IMR-90 (cell line): ENCODE measurements around the gene MIER2.

Experiments used
- POLR2A ChIP-seq: IDR thresholded peaks from 2 replicates; pipeline ENCODE4 v1.6.1; 2012; ENCODE audit warnings: mild to moderate bottlenecking, low read depth, low read length
- RAD21 ChIP-seq: IDR thresholded peaks from 2 replicates; pipeline ENCODE4 v1.6.1; 2012; ENCODE audit warnings: low read length, improper control_type of control experiment
- TF ChIP-seq, protein P1 (sequence below): conservative IDR thresholded peaks from 2 replicates; pipeline ENCODE4 v1.5.1; 2012; ENCODE audit warnings: mild to moderate bottlenecking, low read depth, low read length, improper control_type of control experiment

DNA sequence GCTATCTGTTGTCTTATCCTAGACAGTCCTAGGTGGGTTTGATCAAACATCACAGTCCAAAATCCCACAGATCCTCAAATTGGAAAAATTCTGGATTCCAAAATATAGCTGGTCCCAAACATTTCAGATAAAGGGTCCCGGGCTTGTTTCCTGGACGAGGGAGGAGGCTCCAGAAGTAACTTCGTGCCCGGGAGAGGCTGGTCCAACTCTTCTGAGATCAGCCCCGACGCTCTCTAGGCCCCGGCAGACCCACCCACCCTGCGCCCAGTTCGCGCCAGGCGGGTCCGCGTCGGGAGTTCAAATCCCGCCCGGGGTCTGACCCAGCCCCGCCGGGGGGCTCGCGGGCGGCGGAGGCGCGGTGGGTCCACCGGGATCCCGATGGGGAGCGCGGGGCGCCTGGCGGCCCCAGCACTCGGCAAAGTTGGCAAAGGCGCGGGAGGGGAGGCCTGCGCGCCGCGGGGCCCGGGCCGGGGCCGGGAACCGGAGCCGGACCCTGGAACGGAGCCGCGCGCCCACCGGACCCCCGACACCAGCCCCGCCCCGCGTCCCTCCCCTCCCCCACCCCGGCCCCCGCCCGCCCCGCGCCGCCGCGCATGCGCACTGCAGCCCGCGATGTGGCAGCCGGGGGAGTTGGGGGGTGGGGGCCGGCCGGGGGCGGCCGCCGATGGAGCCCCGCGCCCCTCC lies 513 bp downstream of the MIER2 start:
- TF ChIP-seq POLR2A: no peak
- TF ChIP-seq RAD21: no peak
- TF ChIP-seq, protein P1, sequence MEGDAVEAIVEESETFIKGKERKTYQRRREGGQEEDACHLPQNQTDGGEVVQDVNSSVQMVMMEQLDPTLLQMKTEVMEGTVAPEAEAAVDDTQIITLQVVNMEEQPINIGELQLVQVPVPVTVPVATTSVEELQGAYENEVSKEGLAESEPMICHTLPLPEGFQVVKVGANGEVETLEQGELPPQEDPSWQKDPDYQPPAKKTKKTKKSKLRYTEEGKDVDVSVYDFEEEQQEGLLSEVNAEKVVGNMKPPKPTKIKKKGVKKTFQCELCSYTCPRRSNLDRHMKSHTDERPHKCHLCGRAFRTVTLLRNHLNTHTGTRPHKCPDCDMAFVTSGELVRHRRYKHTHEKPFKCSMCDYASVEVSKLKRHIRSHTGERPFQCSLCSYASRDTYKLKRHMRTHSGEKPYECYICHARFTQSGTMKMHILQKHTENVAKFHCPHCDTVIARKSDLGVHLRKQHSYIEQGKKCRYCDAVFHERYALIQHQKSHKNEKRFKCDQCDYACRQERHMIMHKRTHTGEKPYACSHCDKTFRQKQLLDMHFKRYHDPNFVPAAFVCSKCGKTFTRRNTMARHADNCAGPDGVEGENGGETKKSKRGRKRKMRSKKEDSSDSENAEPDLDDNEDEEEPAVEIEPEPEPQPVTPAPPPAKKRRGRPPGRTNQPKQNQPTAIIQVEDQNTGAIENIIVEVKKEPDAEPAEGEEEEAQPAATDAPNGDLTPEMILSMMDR: no peak
